Nucleus accumbens (tissue), 56 donors: ENCODE measurements around the gene ECE1.
A peak's percentile ranks its signal among the peaks of the same experiment; 100 is the strongest.

ENCODE experiments used
- DNase-seq, 56 donors: peaks; one replicate each; lab custom pipeline; 2025; lab: John Stamatoyannopoulos, UW

The ECE1 gene

DNA sequence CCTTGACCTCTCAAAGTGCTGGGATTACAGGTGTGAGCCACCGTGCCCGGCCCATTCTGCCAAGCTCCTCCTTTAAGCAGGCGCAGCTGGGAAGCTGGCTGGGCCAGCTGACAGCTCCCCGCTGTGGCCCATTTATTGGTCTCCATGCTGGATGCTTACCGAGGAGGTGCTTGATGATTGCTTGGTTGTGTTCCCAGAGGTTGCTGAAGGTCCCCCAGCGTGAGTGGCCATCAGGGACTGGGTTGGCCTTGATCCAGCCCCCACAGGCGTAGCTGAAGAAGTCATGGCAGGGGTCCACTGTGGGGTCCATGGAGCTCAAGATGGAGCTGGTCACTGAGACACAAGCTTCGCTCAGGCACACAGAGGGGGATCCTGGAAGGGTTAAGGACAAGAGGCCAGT lies 17.7 kb downstream of the ECE1 start:
- DNase-seq, result no peak

DNA sequence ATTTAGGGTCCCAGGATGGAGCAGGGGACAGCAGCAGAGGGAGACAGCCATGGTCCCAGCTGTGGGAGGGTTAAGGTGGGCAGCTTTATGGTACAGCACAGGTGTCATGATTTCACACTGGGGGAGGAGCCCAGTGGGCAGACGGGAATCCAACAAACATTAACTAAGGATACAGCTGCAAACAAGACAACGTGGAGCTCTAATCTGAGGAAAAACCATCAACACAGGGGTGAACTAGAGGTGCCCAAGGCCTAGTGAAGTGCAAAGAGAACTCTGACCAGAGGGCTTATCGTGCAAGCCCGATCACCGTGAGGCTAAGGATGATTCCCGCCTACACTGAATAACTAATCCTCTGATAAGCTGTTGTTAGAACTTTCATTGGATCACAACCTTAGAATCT lies 18.7 kb downstream of the ECE1 start:
- DNase-seq, result no peak

DNA sequence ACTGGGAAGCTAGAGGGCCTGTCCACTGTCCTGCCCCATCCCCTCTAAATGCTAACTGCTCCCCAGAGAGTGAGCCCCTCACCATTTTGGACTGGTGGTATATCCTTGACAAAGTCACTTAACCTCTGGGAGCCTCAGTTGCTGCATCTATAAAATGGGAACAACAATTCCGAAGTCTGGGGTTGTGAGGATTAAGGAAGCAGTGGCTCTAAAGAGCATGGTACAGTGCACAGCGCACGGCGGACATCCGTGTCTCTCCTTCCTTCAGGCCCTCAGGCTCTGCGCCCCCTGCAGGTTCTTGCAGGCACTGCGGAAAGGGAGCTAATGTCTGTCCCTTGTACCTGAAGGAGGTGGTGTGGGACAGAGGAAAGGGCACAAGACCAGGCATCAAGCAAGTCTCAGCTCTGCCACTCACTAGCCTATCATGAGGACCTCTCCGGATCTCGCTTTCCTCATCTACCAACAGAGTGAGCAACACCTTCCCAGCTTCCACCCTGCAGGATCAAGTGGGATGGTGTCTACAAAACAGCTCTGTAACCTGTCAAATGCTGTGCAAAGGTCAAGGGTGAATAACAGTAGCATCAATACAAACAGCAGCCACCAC lies 20.1 kb downstream of the ECE1 start:
- DNase-seq, result peak in 17 of 56 donors; percentile 9 to 73 (median 24)

DNA sequence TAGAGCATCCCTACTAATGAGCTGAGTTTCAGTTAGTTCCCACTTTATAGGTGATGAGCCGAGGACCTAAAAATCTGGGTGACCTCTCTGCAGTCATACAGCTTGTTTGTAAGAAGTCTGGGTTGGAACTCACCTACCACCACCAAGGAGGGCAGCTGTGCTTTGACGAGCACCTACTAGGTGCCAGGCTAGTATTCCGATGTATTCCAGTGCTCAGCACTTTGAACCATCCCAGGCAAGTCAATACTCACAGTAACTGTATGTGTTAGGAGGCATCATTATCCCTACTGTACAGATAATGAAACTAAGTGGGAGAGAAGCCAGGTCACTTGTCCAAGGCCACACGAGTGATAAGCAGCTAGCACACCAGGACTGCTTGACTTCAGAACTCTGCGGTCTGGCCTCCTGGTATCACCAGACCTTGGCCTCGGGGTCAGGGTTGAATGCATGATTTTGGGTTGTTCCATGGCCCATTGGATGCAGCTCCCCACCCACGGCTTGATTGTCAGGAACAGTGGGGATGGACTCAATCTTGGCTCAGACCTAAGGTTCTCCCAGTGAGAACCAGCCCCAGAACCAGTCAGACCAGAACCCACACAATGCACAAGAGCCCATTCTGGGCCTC lies 20.7 kb downstream of the ECE1 start:
- DNase-seq, result no peak

DNA sequence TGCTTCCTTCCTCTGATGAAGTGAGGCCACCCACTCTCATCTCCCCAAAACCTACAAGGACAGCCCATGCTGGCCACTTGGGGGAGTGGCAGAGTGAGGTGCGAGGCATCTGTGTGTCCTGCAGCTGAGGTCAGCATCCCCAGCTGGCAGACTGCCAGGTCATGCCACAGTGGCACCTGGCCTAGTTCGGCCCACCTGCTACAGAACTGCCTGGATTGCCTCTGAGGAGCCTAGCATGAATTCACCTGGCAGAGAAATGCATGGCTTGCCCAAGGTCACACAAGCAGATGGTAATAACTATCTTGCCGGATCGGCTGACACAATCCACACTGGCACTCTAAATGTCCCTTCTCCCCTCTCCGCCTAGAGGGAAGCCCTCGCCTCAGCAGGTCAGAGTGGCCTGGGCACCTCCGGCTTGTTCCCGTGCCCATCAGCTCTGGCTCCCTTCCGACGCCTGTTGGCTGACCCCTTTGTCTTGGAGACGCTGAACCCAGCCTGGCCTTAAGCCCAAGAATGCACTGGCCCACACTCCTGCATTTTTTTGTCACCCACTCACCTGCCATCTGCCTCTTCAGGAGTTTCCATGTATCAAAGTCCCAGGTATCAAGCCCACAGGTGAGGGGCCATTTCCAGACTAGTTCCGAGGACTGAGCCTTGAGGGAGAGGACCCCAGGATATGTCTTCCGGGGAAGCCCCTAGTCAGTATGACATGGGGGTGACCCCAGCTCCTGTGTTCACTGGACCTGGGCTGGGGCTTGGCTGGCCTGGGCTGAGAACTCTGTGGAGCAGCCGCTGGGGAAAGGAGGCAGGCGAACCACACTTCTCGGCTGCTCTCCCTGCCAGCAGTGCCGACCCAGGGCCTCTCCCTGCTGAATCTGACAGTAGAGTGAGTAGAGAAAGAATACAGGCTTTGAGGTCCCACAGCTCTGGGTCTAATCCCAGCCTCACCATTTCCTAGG lies 21.7 kb downstream of the ECE1 start:
- DNase-seq, result no peak

DNA sequence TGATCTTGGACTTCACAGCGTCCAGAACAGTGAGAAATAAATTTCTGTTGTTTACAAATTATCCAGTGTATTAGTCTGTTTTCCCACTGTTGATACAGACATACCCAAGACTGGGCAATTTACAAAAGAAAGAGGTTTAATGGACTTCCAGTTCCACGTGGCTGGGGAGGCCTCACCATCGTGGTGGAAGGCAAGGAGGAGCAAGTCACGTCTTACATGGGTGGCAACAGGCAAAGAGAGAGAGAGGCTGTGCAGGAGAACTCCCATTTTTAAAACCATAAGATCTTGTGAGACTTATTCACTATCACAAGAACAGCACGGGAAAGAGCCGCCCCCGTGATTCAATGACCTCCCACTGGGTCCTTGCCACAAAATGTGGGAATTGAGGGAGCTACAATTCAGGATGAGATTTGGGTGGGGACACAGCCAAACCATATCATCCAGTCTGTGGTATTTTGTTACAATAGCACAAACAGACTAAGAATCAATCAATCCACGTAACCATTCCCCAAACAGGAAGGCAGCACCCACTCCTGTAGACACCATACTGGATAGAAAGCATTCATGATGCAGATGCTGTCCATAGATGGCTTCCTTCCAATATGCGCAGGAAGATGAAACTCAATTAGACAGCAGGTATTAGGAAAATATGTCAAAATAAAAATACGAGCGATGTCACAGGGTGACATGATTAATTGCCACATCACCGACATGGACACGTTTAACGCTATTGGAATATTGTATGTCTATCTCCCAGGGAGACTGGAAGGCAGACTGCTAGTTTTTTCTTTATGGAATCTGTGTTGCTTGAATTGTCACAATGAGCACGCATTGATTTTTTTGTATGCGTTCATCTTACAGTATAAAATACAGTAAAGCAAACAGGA lies 22.8 kb downstream of the ECE1 start:
- no peak for DNase-seq

DNA sequence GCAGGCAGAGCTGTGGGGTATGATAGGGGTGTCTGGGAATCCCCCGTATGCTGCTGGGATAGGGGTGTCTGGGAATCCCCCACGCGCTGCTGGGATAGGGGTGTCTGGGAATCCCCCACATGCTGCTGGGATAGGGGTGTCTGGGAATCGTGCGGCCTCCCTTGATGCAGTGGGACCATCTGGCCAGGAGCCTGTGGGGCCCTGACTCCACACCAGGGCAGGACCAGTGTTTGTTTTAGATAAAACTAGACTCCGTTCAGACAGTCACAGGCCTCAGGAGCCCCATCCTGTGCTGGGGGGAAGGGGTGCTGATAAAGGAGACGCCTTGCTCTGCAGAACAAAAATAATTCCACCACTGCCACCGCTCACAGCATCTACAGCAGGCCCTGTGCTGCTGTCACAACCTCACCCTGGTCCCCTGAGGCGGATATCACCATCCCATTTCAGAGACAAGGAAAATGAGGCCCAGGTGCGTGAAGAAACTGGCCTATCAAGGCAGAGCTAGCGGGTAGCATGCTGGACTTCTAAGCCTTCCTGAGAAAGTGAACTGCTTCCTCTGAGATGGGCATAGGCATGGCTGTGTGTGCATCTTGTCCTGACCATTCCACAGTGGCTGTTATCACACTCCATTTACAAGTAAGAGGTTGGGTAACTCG lies 24.0 kb downstream of the ECE1 start:
- no peak for DNase-seq

DNA sequence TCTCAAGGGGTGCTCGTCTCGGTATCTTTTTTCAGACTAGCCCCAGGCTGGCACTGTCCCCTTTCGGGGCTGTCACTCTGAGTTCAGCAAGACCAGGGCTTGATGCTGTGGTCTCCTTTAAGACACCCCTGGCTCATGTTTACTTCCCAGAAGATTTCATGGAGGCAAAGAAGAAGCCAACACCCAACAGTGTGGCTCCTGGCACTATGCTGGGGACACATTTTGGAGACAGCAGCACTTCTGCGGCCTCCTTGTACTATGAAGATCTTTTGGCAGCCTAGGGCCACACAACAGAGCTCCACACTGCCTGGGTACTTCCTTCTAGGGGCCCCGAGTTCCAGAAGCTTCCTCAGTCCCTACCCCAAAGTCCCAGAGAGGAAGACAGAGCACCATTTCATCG lies 24.6 kb downstream of the ECE1 start:
- DNase-seq, result no peak

DNA sequence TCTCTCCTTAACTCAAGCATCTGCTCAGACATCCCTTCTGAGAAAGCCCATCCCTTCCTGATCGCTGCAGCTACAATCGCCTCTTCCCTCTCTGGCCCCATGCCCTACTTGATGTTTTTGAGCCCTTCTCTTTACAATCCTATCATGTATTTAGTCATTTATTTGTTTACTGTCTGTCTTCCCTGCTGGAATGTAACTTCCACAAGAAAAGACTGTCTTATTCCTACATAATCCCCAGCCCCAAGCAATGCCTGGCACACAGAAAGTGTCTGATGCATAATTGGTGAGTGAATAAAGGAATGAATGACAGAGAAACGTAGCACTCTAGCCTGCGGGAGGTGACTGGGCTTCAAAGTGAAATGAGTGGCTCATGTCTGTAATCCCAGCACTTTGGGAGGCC lies 25.4 kb downstream of the ECE1 start:
- no peak for DNase-seq

DNA sequence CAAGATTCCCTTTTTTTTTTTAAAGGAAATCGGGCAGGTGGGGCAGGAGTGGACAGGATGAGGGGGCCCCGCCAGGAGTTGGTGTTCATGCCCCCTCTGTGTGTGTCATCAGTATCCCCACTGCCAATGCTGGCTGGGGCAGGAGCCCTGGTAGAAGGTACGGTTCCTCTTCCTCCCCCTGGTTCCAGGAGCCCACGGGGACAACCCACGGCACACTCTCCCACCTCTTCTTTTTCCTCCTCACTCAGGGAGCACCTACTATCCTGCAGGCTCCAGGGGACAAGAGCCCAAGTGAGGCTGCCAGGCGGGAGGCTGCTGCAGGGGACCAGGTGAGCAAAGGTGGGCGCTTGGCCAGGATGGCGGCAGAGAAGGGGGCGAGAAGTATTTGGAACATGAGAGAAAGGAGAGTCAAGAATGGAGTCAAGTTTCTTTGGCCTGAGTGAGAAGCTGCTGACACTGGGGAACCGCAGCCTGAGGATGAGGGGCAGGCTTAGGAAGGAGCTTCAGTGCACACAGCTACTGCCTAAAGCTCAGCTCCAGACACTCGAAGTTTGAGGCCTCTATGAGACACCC lies 26.5 kb downstream of the ECE1 start:
- no peak for DNase-seq

DNA sequence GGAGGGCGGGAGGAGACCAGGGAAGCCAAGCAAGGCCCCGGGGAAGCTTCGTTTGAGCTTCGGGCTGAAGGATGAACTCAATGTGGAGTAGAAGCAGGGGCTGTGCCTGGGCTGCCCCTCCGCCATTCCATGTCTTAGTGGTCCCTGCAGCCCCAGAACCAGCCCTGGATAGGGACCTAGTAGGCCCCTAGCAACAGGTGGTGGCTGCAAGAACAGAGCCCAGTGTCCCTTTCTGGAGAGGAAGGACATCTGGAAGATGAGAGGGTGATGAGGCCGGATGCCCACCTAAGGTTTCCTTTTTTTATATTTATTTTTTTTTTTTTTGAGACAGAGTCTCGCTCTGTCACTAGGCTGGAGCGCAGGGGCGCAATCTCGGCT lies 27.2 kb downstream of the ECE1 start:
- DNase-seq, result no peak

DNA sequence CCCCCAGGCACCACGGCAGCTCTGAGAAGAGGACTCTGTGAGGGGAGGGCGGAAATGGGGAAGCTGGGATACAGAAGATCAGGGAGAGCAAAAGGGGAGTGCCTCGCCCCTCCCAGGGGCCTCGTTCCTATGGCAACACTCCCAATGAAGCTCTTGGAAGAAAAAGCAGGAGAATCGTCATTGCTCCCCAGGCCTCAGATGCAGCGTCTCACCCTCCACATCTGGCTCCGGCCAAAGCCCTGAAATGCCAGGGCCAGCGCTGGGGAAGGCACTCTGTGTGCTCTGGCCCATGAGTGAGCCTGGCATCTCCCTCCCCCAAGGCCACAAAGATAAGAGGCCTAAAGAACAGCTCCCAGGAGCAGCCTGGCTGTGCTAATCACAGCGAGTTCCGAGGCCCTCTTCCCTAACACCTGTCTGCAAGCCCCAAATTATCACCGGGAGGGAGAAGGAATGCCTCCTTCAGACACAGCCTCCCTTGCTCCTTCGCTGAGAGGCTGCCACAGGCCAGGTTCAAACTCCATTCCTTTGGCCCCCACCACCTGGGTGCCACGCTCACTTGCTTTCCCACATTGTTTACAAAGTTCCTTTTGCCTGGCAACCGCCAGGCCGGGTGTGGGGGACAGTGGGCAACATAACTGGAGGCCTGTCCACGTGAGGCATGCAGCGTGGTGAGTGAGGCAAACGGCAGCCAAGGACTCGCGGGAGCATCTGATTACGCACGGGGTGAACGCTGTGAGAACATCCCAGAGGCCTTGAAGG lies 27.8 kb downstream of the ECE1 start:
- DNase-seq, result peak in 35 of 56 donors; percentile 10 to 78 (median 48)

DNA sequence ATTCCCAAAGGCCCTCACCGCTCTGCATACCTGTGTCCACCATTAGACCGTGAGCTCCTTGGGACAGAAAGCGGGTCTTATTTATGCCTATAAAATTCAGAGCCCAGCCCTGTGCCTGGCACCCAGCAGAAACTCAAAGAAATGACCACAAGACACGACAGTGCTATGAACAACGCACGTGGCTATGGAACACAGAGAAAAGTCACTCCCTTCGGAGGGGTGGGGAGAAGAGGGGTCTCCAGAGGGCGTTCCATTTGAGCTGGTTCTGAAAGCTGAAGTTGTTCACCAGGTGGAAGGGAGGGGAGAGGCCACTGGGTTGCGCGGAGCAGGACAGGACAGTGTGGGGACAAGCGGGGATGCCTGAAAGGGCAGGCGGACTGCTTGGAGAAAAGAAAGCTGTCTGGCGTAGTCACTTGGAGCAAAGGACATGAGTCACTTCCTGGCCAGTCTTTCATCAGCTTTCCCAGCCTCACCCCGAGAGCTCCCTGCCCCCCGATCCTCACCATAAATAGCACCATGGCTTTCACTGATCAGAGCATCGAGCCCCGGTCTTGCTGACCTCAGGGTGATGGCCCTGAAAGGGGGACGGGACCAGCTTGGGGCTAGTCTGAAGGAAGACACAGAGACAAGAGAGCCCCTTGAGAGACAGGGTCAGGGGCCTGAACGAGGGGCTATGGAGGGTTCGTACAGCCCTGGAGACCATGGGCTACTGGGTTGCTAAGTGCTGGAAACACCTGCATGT lies 28.5 kb downstream of the ECE1 start:
- DNase-seq, result peak in 11 of 56 donors; percentile 14 to 67 (median 43)

DNA sequence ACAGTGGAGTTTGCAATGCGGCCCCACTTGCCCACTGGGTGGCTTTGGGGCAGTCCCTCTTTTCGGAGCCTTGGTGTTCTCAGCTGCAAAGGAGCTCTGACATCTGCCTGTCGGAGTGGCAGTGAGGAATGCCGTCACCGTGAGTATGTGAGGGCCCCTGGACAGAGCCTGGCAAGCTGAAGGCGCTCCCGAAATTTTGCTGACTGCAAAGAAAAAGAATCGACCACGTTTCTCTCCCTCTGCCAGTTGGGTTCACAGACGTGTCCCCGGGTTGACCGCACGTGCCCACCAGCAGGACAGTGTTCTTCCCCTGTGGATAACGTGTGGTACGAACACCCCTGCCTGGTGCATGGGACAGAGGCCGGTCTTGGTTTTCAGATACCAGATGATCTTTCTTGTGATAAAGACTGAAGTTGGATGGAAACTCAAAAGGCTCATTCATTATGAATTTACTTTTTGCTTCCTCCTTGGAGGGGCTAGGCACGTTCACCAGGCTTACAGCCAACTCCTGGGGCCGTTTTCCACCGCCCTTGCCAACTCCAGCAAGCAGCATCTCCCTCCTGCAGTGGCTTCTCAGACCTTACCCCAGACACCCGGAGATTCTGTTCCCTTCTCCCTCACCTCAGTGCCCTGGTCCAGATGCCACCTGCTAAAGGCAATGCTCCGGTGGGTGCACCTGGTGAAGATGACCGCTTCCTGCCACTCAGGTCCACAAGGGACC lies 29.7 kb downstream of the ECE1 start:
- no peak for DNase-seq

DNA sequence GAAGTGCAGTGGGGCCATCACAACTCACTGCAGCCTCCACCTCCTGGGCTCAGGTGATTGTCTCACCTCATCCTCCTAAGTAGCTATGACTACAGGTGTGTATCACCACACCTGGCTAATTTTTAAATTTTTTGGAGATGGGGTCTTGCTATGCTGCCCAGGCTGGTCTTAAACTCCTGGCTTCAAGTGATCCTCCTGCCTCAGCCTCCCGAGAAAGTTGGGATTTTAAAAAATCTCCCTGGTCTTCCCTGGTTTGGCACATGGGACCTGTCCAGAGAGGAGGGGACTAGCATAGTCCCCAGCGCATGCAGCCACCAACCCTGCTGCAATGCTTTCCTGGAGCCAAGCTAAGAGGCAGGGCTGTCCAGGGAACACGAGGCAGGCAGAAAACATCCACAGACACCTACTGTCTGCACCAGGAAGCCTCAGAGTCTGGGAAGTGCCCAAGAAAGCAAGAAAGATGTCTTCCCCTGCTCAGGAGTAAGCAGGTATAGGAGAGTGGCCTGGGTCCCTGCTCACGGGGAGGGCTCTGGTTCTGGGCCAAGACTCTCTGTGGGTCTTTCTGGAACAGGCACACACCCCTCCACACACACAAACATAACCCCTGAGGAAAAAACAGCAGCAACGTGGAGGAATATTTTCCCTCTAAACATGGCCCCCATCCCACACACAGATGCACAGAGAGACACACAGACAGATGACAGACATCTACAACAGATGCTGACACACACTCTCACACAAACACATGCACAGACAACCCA lies 30.8 kb downstream of the ECE1 start:
- no peak for DNase-seq

DNA sequence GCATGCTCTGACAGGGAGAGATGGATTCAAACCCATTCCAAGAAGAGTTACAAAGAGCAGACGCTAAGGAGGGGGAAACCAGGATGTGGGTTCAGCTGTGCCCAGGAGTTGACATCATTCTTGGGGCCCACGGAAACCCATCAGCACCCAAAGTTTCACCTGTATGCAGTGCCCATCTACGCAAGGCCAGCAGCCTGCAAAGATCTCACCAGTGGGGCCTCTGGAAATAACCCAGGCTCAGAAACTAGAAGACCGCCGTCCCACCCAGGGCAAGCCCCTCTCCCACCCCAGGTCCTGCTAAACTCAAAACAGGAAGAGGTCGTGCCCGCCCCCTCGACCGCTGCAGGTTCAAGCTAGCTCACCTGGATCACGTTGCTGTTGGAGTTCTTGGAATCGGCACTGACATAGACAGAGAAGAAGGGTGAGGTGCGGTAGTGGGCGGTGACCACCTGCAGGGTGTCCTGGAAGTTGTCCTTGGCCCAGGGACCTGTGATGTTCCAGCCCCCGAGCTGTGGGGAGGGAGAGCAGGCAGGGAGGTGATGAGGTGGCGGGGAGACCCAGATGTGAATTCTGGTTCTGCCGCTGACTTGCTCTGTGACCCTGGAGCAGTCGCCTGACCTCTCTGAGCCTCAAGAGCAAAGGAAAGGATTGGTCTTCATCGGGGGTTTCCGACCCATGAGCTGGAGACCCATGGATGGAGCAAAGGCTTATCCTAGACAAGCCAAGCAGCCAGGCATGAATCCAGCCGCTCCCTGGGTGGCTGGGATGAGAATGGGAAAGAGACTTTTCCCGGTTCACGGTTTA lies 31.7 kb downstream of the ECE1 start:
- no peak for DNase-seq
